Endothelial cell of umbilical vein (primary cell): ENCODE measurements around the gene ENTREP1. TPM values are rescaled to one million over a fixed set of nuclear protein-coding genes. Genes with fewer than 3 reads are reported as not detected.

ENCODE experiments used
- BruUV-seq: library from RNA; stranded (reverse); fragments of 400-500 nt; replicated peaks from 2 replicates; lab custom pipeline; 2021; lab: Mats Ljungman, UMichigan
- CTCF ChIA-PET: fragments of 300-600, 350-600 bp; sonication (Branson Sonifier 250); formaldehyde crosslinking; loops from one replicate; lab custom pipeline; 2021; ENCODE audit warnings: antibody characterized with exemption, inconsistent platforms; lab: Charles Lee
- POLR2A ChIA-PET: fragments of 300-600, 350-600 bp; sonication (Branson Sonifier 250); formaldehyde crosslinking; loops from one replicate; lab custom pipeline; 2021; ENCODE audit warnings: antibody characterized with exemption, inconsistent platforms; lab: Charles Lee
- DNase-seq: peaks from one replicate; pipeline ENCODE4 v3.0.0-alpha.2; 2011; ENCODE audit warnings: low read depth, low spot score
- FAIRE-seq: peaks from 2 replicates; lab custom pipeline; 2011; peaks lifted over from hg19 to GRCh38; lab: Jason Lieb, UNC
- H2AFZ ChIP-seq: 2 replicates; pipeline ENCODE4 v1.6.0; 2012; ENCODE audit warnings: low read depth, low read length, control low read depth, inconsistent platforms
- H3K27ac ChIP-seq: 2 replicates; pipeline ENCODE4 v1.5.1; 2011; ENCODE audit warnings: low read depth, mild to moderate bottlenecking, control low read depth, low read length, moderate library complexity; ENCODE audit not compliant: insufficient read depth
- H3K27me3 ChIP-seq, 2 experiments: 2 replicates each; pipeline versions ENCODE4 v1.6.0 to v1.6.1; 2011; ENCODE audit warnings: low read length in 2 of 2, mixed read lengths in 1 of 2; ENCODE audit not compliant: control insufficient read depth in 2 of 2, insufficient read depth in 2 of 2
- H3K36me3 ChIP-seq, 2 experiments: 2 replicates in 1 of 2; 3 replicates in 1 of 2; pipeline ENCODE4 v1.5.1; 2011; ENCODE audit warnings: low read length in 2 of 2, mild to moderate bottlenecking in 1 of 2, moderate library complexity in 1 of 2; ENCODE audit not compliant: control insufficient read depth in 2 of 2, insufficient read depth in 2 of 2; ENCODE audit errors: extremely low read depth in 1 of 2
- H3K4me1 ChIP-seq: 3 replicates; pipeline ENCODE4 v1.5.1; 2011; ENCODE audit warnings: mild to moderate bottlenecking, low read length; ENCODE audit not compliant: control insufficient read depth, insufficient read depth; ENCODE audit errors: extremely low read depth
- H3K4me2 ChIP-seq: 2 replicates; pipeline ENCODE4 v1.6.1; 2011; ENCODE audit warnings: low read length, control low read depth, mixed read lengths; ENCODE audit not compliant: insufficient read depth
- H3K4me3 ChIP-seq, 3 experiments: fragments of 200-600 bp in 1 of 3; sonication (generic), shearing (Covaris generic) in 1 of 3; replicated peaks in 1 of 3; 2 replicates each; pipeline ENCODE4 v1.5.1; 2011 to 2016; ENCODE audit warnings: control low read depth in 3 of 3, low read length in 3 of 3, mild to moderate bottlenecking in 2 of 3, inconsistent platforms in 1 of 3, low read depth in 1 of 3, moderate library complexity in 1 of 3; ENCODE audit not compliant: insufficient read depth in 1 of 3
- H3K79me2 ChIP-seq: 2 replicates; pipeline ENCODE4 v1.6.0; 2012; ENCODE audit warnings: low read length, inconsistent platforms; ENCODE audit not compliant: control insufficient read depth, insufficient read depth
- H3K9ac ChIP-seq: replicated peaks from 2 replicates; pipeline ENCODE3; 2011; ENCODE audit warnings: low read length, control low read depth; ENCODE audit not compliant: insufficient read depth; ENCODE audit errors: extremely low read depth
- H3K9me1 ChIP-seq: replicated peaks from 3 replicates; pipeline ENCODE4 v1.6.0; 2011; ENCODE audit warnings: mild to moderate bottlenecking, low read length; ENCODE audit not compliant: control insufficient read depth, insufficient read depth; ENCODE audit errors: extremely low read depth
- H3K9me3 ChIP-seq: replicated peaks from 2 replicates; pipeline ENCODE4 v1.5.1; 2012; ENCODE audit warnings: low read length, inconsistent platforms; ENCODE audit not compliant: control insufficient read depth, insufficient read depth
- H4K20me1 ChIP-seq: replicated peaks from 2 replicates; pipeline ENCODE3; 2011; ENCODE audit warnings: mild to moderate bottlenecking, low read length; ENCODE audit not compliant: control insufficient read depth, insufficient read depth; ENCODE audit errors: extremely low read depth
- EZH2 ChIP-seq: IDR thresholded peaks from 2 replicates; pipeline ENCODE4 v1.6.1; 2012; ENCODE audit warnings: borderline replicate concordance, low read depth, mild to moderate bottlenecking, moderate library complexity, low read length, inconsistent platforms; ENCODE audit not compliant: severe bottlenecking
- GATA2 ChIP-seq: IDR thresholded peaks from 2 replicates; pipeline ENCODE4 v1.7.0; 2011; ENCODE audit warnings: low read depth, mild to moderate bottlenecking, moderate library complexity, mixed read lengths, low read length; ENCODE audit not compliant: insufficient read length, insufficient read depth
- JUN ChIP-seq: IDR thresholded peaks from 2 replicates; pipeline ENCODE4 v1.6.1; 2011; ENCODE audit warnings: borderline replicate concordance, low read depth; ENCODE audit not compliant: insufficient read length, insufficient read depth
- MYC ChIP-seq: IDR thresholded peaks from one replicate; pipeline ENCODE4 v1.6.1; 2011; ENCODE audit warnings: mild to moderate bottlenecking, low read depth, low read length
- POLR2A ChIP-seq: IDR thresholded peaks from 2 replicates; pipeline ENCODE4 v1.6.1; 2012; ENCODE audit warnings: low read depth, mild to moderate bottlenecking, control low read depth, low read length
- POLR2AphosphoS5 ChIP-seq: IDR thresholded peaks from 2 replicates; pipeline ENCODE4 v1.6.1; 2012; ENCODE audit warnings: low read depth, mild to moderate bottlenecking, control low read depth, low read length, moderate library complexity; ENCODE audit not compliant: insufficient read depth
- dilution Hi-C: fragments of 300-500 bp; cut with MboI; formaldehyde crosslinking; loops from one replicate; pipeline ENCODE4 v1.15.0; 2019; ENCODE audit warnings: low sequenced_read_pairs; ENCODE audit not compliant: extremely low pct_ligation_motif_present
- intact Hi-C: fragments of 100-400 bp; cut with micrococcal nuclease; formaldehyde crosslinking; loops from one replicate; pipeline ENCODE4 v1.10.0; 2022
- polyA plus RNA-seq, 4 experiments: library from polyadenylated mRNA; depleted of rRNA in 3 of 4; stranded (reverse) in 3 of 4; unstranded in 1 of 4; fragments of >200 nt; gene quantifications; 2 replicates each; pipeline versions ENCODE4 v1.2.1 to v1.2.3, GENCODE V29; 2011 to 2012; ENCODE audit warnings: missing spikeins in 1 of 4
- total RNA-seq: library from RNA; stranded (reverse); gene quantifications from 2 replicates; pipeline ENCODE4 v1.2.3, GENCODE V29; 2021
- TF ChIP-seq, protein P1 (sequence below), 2 donors: IDR thresholded peaks; 1 replicate in 1 of 2; 2 replicates in 1 of 2; pipeline ENCODE4 v1.5.1; 2011; ENCODE audit warnings: low read length in 2 of 2, mild to moderate bottlenecking in 2 of 2, moderate library complexity in 2 of 2, control low read depth in 1 of 2, inconsistent platforms in 1 of 2, low read depth in 1 of 2; ENCODE audit not compliant: insufficient read depth in 1 of 2; ENCODE audit errors: extremely low read depth in 1 of 2
- TF ChIP-seq, protein P2 (sequence below): IDR thresholded peaks from 2 replicates; pipeline ENCODE4 v1.6.1; 2011; ENCODE audit not compliant: insufficient read depth, insufficient read length

Gene ENTREP1
- total and polyA plus RNA-seq, 2 donors (not counting 3 experiments of a cell fraction or from before 2014, with no cell fraction given): 7.1 to 13.5 TPM

DNA sequence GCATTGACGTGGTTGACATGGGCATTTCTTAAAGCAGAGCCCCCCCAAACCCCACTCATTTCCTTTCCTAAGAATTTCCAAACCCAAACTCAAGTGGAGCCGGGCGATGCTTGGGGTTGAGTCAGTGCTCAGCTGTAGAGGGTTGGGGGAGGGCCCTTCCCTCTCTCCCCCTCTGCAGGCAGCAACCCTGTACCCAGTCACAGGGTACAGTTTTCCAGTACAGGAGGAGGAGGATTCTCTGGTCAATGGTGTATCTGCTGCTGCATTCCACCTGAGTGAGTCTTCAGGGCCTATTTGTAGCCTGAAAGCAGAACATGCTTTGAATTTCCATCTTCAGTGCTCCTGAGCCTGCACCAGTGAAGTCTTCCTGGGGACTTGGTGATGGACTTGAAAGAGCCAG lies 55.8 kb downstream of the ENTREP1 start:
- Histone ChIP-seq H3K9ac (no peak overlapping the region), H3K4me3 (no peak overlapping the region), H3K27ac (no peak overlapping the region), H2AFZ (no peak overlapping the region), H4K20me1 (no peaks in the 10 kb centered on the region), H3K27me3 (no peaks in the 10 kb centered on the region), H3K9me3 (no peaks in the 10 kb centered on the region), H3K4me1 (peaks cover 25% of the 10 kb centered on the region), H3K79me2 (no peaks in the 10 kb centered on the region), H3K4me2 (no peak overlapping the region), H3K36me3 (no peaks in the 10 kb centered on the region), H3K9me1 (no peaks in the 10 kb centered on the region)
- dilution Hi-C loops: no loop called here
- POLR2A ChIA-PET: no interaction called here
- CTCF ChIA-PET: no interaction called here
- TF ChIP-seq, protein P1, sequence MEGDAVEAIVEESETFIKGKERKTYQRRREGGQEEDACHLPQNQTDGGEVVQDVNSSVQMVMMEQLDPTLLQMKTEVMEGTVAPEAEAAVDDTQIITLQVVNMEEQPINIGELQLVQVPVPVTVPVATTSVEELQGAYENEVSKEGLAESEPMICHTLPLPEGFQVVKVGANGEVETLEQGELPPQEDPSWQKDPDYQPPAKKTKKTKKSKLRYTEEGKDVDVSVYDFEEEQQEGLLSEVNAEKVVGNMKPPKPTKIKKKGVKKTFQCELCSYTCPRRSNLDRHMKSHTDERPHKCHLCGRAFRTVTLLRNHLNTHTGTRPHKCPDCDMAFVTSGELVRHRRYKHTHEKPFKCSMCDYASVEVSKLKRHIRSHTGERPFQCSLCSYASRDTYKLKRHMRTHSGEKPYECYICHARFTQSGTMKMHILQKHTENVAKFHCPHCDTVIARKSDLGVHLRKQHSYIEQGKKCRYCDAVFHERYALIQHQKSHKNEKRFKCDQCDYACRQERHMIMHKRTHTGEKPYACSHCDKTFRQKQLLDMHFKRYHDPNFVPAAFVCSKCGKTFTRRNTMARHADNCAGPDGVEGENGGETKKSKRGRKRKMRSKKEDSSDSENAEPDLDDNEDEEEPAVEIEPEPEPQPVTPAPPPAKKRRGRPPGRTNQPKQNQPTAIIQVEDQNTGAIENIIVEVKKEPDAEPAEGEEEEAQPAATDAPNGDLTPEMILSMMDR (IDR thresholded peaks at IDR 0.05; ENCODE audit: extremely low read depth in 1 of 2, insufficient read depth in 1 of 2, low read depth in 1 of 2, low read length in 2 of 2): no peak
- TF ChIP-seq JUN (no peak), MYC (no peak), POLR2A (no peak), EZH2 (no peak), GATA2 (no peak), POLR2AphosphoS5 (no peak)
- TF ChIP-seq, protein P2, sequence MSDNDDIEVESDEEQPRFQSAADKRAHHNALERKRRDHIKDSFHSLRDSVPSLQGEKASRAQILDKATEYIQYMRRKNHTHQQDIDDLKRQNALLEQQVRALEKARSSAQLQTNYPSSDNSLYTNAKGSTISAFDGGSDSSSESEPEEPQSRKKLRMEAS: no peak
- DNase-seq: no peak
- BruUV-seq: no TSS peak
- no peak for FAIRE-seq
- intact Hi-C loops: no loop called here
